Mucosa of gallbladder (tissue), 1 donor: ENCODE measurements around the gene TARBP2. TPM values are rescaled to one million over a fixed set of nuclear protein-coding genes. Genes with fewer than 3 reads are reported as not detected.

Experiments
- DNase-seq: peaks from one replicate; pipeline ENCODE4 v3.0.0-alpha.2; 2020; ENCODE audit warnings: low spot score
- total RNA-seq: library from RNA; stranded (reverse); gene quantifications from one replicate; pipeline ENCODE4 v1.2.1, GENCODE V29; 2021
- donor health status: DM: no; HTN: no; CAD: no.

TARBP2 gene
- total RNA-seq, 1 donor from 2014 or later, result 33.3 TPM

GRCh38 chr12:53552361-53553327 is 51.6 kb downstream of the TARBP2 start:
- no peak for DNase-seq

Other genes starting within 250 kb of the TARBP2 start
- 1.5 TPM for gene ESPL1, start 233.0 kb upstream of the TARBP2 start, total RNA-seq
- gene PFDN5, start 205.7 kb upstream of the TARBP2 start, total RNA-seq, result 420 TPM
- 63.4 TPM for gene MYG1, start 201.6 kb upstream of the TARBP2 start, total RNA-seq
- gene AAAS, start 179.7 kb upstream of the TARBP2 start, total RNA-seq, result 55.5 TPM
- gene SP7, start 164.9 kb upstream of the TARBP2 start, total RNA-seq, result not detected
- gene SP1, start 121.1 kb upstream of the TARBP2 start, total RNA-seq, result 104 TPM
- 0.60 TPM for gene AMHR2, start 77.4 kb upstream of the TARBP2 start, total RNA-seq
- 326 TPM for gene PRR13, start 59.5 kb upstream of the TARBP2 start, total RNA-seq
- 713 TPM for gene PCBP2, start 49.2 kb upstream of the TARBP2 start, total RNA-seq
- 29.2 TPM for gene MAP3K12, start 1.8 kb upstream of the TARBP2 start, total RNA-seq
- not detected for gene NPFF, start 6.2 kb downstream of the TARBP2 start, total RNA-seq
- gene ATF7, start 125.1 kb downstream of the TARBP2 start, total RNA-seq, result 53.3 TPM
- gene ATP5MC2, start 174.8 kb downstream of the TARBP2 start, total RNA-seq, result 318 TPM
- gene CALCOCO1, start 226.2 kb downstream of the TARBP2 start, total RNA-seq, result 188 TPM